HT1080 (cell line): ENCODE data around the gene UNC119B. TPM values are rescaled to one million over a fixed set of nuclear protein-coding genes. Genes with fewer than 3 reads are reported as not detected.
"Not testable (repeated sequence)": the region's sequence is repeated elsewhere in the genome, so short reads cannot be mapped to it uniquely, and the experiment has no call there.

Source experiments
- DNase-seq: peaks from one replicate; pipeline ENCODE4 v3.0.0-alpha.2; 2015; ENCODE audit warnings: low read depth
- total RNA-seq: library from RNA; depleted of rRNA; stranded (reverse); fragments of >200 nt; shearing (Covaris generic); gene quantifications from 2 replicates; pipeline ENCODE4 v1.2.3, GENCODE V29; 2014

UNC119B gene
- total RNA-seq, 1 experiment from 2014 or later, result 11.1 TPM

- DNase-seq, result no peak
Measured at GRCh38 chr12:120719072-120719471, 8.8 kb downstream of the UNC119B start.

- no peak for DNase-seq
Measured at GRCh38 chr12:120719496-120720233, 9.4 kb downstream of the UNC119B start.

DNA sequence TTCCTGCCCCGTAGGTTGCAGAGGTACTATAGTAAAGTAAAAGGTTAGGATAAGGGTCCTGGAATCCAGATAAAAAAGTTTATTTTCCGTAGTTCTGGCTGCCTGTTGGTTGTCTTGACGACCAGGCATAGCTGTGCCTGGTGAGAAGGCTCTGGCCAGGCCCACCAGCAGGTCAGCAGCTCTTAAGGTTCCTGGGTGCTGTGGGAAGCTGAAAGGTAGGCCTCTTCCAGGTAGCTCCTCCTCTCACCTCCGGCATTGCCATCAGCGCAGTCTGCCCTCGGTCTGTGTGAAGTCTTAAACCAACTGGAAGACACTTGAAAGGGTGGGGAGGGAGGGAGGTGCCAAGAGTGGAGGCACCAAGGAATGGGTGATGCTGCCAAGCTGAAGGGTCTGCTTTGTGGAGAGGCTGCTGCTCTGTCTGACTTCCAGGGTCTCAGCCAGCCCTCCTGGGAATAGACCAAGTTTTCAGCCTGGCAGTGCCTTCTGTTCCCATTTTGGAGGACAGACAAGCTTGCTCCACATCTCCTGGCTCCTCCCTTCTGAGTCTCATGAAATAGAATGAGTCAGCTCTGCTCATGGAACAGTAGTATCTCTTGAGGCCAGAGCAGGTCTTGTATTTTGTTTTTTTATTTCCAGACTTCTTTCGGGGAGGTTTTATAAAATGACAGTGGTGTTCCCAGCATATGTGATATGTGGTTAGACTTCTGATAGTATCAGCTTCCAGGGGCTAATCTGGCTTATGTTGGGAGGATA lies 10.2 kb downstream of the UNC119B start:
- peak; percentile 43 for DNase-seq

- DNase-seq, result no peak
Measured at GRCh38 chr12:120720987-120721801, 10.9 kb downstream of the UNC119B start.

DNA sequence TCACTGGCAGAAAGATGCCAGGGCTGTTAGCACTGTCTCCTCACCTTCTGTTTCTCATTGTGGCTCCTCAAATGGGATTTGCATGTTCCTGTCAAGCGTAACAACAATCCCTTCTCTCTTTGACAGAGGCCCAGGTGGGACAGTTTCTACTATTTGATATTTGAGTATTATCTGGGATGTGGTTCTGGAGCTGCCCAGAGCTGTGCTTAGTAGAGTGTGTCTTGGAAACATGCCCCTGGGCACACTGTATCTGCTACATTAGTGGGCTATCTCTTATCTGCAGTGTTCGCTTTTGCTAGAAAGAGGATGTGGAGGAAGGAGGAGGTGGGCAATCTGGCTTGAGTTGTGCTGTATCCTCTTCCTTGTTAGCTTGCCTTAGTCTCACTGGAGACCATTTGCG lies 11.6 kb downstream of the UNC119B start:
- DNase-seq, result no peak

DNA sequence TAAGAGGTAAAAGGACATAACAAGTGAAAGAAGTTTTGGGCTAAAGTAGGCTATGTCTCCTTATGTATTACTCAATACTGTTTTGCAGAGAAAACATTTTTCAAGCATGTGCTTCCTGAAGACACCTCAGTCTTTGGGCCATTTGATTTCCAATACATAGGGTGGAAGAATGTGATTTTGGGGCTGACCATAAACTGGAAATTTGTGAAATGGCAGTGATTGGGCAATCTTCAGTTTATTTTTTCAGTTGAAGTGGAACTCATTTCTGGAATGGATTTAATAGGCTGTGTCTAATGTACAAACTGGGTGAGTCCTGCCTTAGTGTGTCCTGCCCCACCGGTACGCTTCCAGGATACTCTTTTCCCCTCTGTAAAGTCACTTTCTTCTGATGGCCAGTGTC lies 12.5 kb downstream of the UNC119B start:
- DNase-seq, result no peak

DNA sequence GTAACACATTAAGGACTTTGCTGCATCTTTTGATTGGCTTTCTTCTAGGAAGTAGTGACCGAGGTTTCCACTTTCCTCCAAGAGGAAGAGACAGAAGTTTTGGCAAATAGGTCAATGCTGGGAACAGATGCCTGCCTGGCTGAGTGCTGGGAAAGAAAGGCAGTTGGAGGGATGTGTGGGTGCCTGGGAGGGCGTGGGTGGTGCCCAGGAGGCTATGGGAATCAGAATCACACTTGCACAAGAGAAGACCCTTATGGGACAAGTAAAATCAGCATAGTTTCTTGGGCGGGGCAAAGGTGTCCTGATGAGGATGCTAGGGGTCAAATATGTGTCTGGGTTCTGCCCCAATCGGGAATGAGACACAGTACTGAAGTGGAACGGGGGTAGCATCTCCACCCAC lies 14.5 kb downstream of the UNC119B start:
- DNase-seq, result no peak

- no peak for DNase-seq
Measured at GRCh38 chr12:120725151-120725658, 14.9 kb downstream of the UNC119B start.

DNA sequence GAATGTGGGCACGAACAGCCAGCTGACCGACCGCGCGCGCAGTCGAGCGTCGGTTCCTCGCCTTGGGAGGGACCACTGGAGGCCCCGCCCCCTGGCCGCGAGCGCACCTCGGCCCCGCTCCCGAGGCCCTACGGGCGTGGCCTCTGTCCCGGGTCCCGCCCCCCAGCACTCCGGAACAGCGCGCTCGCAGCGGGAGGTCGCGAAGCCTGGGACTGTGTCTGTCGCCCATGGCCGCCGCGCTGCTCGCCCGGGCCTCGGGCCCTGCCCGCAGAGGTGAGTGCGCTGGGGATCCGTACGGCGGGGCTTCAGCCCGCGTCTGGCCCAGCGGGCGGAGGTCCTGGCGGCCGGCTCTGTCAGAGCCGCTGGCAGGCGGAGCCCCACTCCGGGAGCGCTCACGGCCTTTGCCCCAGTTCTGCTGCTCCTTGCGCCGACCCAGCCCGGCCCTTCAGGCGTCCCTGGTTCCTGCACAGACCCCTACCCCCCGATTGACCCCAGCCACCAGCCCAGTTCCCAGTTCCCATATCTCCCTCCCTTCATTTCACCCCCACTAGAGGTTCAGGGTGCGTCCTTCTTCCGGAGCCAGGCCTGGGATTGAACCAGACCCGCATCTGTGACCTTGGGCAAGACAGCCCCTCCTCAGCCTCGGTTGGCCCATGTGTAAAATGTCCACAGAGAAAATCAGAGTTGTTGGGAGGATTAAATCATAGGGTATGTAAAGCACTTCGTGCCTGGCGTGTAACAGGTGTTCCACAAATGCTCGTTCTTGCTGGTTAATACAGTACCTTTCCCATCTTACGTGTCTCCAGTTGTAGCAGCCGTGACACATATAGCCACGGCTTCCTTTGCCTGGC lies 15.6 kb downstream of the UNC119B start, which contains the start of gene ACADS:
TSS of gene ACADS (plus strand) at position 168 of the 851 bp plus-strand sequence. CDS start at position 228, 60 bp downstream.
- DNase-seq, result peak; percentile 74

DNA sequence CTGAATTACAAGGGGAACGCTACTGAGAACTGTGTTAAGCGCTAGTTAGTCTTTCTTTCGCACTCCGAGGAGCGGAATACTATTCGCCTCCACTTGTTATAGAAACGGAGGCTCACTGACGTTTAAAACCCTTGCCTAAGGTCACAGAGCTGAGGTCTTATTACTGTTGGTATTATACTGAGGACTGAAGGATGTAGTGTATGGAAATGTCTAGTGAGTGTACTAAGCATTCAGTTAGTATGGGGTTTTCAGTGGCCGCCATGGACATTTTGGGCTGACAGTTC lies 16.2 kb downstream of the UNC119B start:
- DNase-seq, result no peak

- no peak for DNase-seq
Measured at GRCh38 chr12:120726961-120727360, 16.7 kb downstream of the UNC119B start.

- not testable (repeated sequence) for DNase-seq
Measured at GRCh38 chr12:120732198-120732597, 21.9 kb downstream of the UNC119B start.

DNA sequence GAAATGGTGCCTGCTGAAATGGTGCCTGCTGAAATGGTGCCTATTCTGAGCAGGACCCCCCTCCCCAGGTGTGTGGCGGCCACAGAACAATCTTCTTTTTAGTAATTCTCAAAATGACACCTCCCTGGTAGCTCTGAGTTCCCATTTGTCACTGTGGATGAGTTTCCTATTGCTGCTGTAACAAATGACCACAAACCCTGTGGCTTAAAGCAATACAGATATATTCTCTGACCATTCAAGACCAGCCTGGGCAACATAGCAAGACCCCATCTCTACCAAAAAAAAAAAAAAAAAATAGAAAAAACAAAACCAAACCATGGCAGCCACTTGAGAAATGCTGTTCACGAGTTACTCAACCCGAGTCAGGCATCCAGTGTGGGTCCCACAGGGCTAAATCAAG lies 23.3 kb downstream of the UNC119B start:
- no peak for DNase-seq

DNA sequence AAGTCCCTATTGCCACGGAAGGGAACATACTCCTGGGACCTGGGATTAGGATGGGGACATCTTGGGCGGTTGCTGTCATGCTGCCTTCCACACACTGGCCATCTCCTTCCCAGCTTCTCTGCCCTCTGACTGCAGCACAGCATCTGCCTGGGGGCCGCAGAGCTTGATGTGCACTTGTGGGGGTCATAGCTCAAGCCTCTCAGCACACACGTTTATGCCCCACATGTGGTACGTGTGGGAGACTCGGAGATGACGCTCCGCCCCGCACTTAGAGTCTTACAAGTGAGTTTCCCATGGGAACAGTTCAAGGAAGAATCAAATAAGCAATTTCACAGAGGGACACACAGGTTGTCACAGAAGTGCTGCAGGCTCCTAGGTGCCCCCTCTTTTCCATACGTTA lies 24.0 kb downstream of the UNC119B start:
- no peak for DNase-seq

GRCh38 chr12:120735181-120735580 lies 24.9 kb downstream of the UNC119B start:
- peak; percentile 70 for DNase-seq

- no peak for DNase-seq
Measured at GRCh38 chr12:120736404-120737331, 26.4 kb downstream of the UNC119B start.

DNA sequence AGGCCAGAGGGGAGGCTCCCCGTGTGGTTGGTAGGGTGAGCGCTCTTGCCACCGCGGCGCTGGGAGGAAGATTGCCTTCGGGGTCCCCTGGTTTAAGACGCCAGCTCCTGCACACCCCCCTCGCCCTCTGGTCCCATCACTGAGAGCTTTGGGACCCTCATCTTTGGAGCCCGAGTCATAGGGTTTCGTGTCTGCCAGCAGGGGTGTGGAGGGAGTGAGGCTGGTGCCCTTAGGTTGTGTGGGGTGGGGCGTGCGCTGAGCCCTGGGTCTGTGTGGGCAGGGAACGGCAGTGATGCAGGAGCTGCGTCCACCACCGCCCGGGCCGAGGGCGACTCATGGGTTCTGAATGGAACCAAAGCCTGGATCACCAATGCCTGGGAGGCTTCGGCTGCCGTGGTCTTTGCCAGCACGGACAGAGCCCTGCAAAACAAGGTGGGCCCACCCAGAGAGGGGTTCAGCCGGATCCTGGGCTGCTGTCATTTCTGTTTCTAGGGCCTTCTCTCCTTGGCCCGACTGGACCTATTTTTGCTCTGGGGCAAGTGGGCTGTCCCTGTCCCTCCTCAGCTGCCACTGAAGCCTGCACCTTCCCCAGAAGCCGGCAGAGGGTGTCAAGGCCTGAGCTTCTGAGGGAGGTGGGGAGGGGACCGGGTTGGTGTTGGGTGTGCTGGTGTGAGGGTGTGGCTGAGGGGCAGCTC lies 27.4 kb downstream of the UNC119B start:
- peak; percentile 32 for DNase-seq

DNA sequence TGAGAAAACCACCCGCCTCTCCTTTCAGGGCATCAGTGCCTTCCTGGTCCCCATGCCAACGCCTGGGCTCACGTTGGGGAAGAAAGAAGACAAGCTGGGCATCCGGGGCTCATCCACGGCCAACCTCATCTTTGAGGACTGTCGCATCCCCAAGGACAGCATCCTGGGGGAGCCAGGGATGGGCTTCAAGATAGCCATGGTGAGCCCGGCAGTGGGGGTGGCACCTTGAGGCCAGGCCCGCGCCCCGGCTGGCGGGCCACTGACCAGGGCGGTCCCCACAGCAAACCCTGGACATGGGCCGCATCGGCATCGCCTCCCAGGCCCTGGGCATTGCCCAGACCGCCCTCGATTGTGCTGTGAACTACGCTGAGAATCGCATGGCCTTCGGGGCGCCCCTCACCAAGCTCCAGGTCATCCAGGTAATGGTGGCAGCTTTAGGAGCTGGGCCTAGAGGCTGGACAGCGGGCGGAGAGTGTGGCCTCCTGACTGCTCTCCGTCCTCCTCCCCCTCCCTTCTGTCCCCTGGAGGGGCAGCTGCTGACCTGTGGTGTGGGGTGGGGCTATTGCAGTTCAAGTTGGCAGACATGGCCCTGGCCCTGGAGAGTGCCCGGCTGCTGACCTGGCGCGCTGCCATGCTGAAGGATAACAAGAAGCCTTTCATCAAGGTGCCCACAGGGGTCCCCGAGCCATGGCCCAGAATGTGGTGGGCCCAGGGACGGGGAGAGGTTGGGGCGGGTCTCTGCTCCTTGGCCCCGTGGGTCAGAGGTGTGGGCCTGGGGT lies 28.2 kb downstream of the UNC119B start:
- no peak for DNase-seq
